Esophagus muscularis mucosa (tissue), 4 donors: ENCODE data around the gene ZNF518B.

Experiments used
- EP300 ChIP-seq: sonication (generic); formaldehyde crosslinking; IDR thresholded peaks from one replicate; pipeline ENCODE4 v1.6.1; 2017; ENCODE audit warnings: antibody characterized with exemption
- POLR2A ChIP-seq: fragments of 450-650 bp; IDR thresholded peaks from one replicate; pipeline ENCODE4 v1.6.1; 2017; ENCODE audit warnings: antibody characterized with exemption, moderate library complexity, mild to moderate bottlenecking, low read depth
- POLR2AphosphoS5 ChIP-seq, 2 donors: sonication (generic); formaldehyde crosslinking; IDR thresholded peaks; one replicate each; pipeline ENCODE4 v1.6.1; 2017; ENCODE audit warnings: antibody characterized with exemption in 2 of 2
- TF ChIP-seq, protein P1 (sequence below), 3 experiments: fragments of 200-600 bp in 2 of 3; fragments of 450-650 bp in 1 of 3; sonication (generic) in 2 of 3; IDR thresholded peaks; one replicate each; pipeline ENCODE4 v1.5.1; 2017 to 2019; ENCODE audit warnings: antibody characterized with exemption in 3 of 3, mild to moderate bottlenecking in 2 of 3, moderate library complexity in 1 of 3

DNA sequence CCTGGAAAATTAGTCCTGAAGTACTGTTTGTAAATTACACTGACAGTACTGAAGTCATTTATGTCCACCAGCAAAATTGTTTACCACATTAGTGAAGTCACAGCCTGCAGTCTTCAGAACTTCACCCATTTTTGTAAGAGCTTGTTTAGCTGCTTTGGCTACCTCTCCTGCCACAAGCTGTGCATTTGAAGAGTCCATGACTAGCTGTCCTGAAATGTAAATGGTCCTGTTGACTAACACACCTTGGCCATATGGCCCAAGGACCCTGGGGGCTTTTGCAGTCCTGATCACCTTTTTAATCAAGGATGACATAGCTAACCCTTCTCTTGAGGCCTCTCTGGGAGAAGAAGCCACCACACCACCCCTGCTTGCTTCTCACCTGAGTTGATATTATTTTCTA is 21.4 kb upstream of the ZNF518B start:
- TF ChIP-seq POLR2A = no peak
- TF ChIP-seq, protein P1, sequence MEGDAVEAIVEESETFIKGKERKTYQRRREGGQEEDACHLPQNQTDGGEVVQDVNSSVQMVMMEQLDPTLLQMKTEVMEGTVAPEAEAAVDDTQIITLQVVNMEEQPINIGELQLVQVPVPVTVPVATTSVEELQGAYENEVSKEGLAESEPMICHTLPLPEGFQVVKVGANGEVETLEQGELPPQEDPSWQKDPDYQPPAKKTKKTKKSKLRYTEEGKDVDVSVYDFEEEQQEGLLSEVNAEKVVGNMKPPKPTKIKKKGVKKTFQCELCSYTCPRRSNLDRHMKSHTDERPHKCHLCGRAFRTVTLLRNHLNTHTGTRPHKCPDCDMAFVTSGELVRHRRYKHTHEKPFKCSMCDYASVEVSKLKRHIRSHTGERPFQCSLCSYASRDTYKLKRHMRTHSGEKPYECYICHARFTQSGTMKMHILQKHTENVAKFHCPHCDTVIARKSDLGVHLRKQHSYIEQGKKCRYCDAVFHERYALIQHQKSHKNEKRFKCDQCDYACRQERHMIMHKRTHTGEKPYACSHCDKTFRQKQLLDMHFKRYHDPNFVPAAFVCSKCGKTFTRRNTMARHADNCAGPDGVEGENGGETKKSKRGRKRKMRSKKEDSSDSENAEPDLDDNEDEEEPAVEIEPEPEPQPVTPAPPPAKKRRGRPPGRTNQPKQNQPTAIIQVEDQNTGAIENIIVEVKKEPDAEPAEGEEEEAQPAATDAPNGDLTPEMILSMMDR (IDR thresholded peaks at IDR 0.05) = no peak
- TF ChIP-seq EP300 = no peak
- no peak for TF ChIP-seq POLR2AphosphoS5 (IDR thresholded peaks at IDR 0.05)
